Activated CD4-positive, alpha-beta T cell treated with anti-CD3 and anti-CD28 coated beads for 1 hour (primary cell): Measurements from ENCODE around the gene IDUA.
"Not testable (repeated sequence)": the region's sequence is repeated elsewhere in the genome, so short reads cannot be mapped to it uniquely, and the experiment has no call there.

Experiments
- DNase-seq: peaks from one replicate; pipeline ENCODE4 v3.0.0-alpha.2; 2020

The IDUA gene

GRCh38 chr4:1032861-1033260 lies 46.0 kb downstream of the IDUA start:
- no peak for DNase-seq

GRCh38 chr4:1033840-1034551 lies 47.2 kb downstream of the IDUA start:
- no peak for DNase-seq

GRCh38 chr4:1035510-1035909 lies 48.7 kb downstream of the IDUA start:
- no peak for DNase-seq

- DNase-seq = no peak
Observed at GRCh38 chr4:1036095-1036494, 49.3 kb downstream of the IDUA start.

- DNase-seq = no peak
Observed at GRCh38 chr4:1036976-1037810, 50.3 kb downstream of the IDUA start.

- no peak for DNase-seq
Observed at GRCh38 chr4:1038948-1039492, 52.2 kb downstream of the IDUA start.

GRCh38 chr4:1039493-1040343 lies 52.9 kb downstream of the IDUA start:
- no peak for DNase-seq

- no peak for DNase-seq
Observed at GRCh38 chr4:1040344-1041146, 53.7 kb downstream of the IDUA start.

GRCh38 chr4:1041147-1041935 lies 54.5 kb downstream of the IDUA start:
- no peak for DNase-seq

- DNase-seq = no peak
Observed at GRCh38 chr4:1041936-1042330, 55.1 kb downstream of the IDUA start.

- no peak for DNase-seq
Observed at GRCh38 chr4:1042352-1043055, 55.7 kb downstream of the IDUA start.

GRCh38 chr4:1043162-1043561 lies 56.3 kb downstream of the IDUA start:
- no peak for DNase-seq

- no peak for DNase-seq
Observed at GRCh38 chr4:1043651-1044468, 57.0 kb downstream of the IDUA start.

- DNase-seq = no peak
Observed at GRCh38 chr4:1044469-1045192, 57.8 kb downstream of the IDUA start.

GRCh38 chr4:1045193-1045594 lies 58.4 kb downstream of the IDUA start:
- DNase-seq = no peak

GRCh38 chr4:1045595-1046201 lies 58.9 kb downstream of the IDUA start:
- no peak for DNase-seq

- DNase-seq = not testable (repeated sequence)
Observed at GRCh38 chr4:1046581-1047011, 59.8 kb downstream of the IDUA start.
